ENCODE measurements around the gene GRAMD1A. TPM values are rescaled to one million over a fixed set of nuclear protein-coding genes. Genes with fewer than 3 reads are reported as not detected.

Gene GRAMD1A
- total and polyA plus RNA-seq, 3 experiments from 2014 or later, result 51.4 to 218 (median 205) TPM

DNA sequence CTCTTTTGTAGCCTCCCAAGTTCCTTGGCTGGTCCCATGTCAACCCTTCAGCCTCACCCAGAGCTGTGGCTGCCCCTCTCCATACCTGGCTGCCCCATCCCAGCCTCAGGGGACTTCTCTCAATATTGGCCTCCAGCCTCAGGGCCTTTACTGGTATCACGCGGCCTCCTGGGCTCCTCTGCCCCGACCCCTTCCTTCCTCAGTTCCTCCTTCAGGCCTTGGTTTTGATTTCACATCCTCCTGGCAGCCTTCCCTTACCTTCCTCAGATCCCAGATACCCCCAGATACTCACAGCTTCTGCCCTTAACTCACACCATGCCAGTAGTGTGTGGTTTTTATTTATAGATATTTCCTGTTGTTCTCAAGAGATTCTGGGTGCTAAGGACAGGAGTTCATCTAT, 17.4 kb downstream of the GRAMD1A start:
- no peak for DNase-seq
- Mint-ChIP-seq H3K9me3 (no peaks in the 10 kb centered on the region), H3K4me3 (no peak overlapping the region), H3K4me1 (peaks cover 37 to 61% (median 41%) of the 10 kb centered on the region in 3 donors), H3K27ac (peak overlapping the region in 6 of 8 donors; percentile 47 to 83 (median 68)), H3K36me3 (peaks cover 24 to 77% (median 30%) of the 10 kb centered on the region in 3 donors), H3K27me3 (peaks cover 0 to 1% of the 10 kb centered on the region in 2 donors)
- ChIA-PET POLR2A (interaction anchor here (0.6 kb wide), 1 partner anchor 178 kb away, joined by 3 read pairs; no protein-coding TSS in a partner anchor), CTCF (interaction anchor here (1.5 to 6.6 kb wide), 2 partner anchors 9 to 45 kb away, joined by 4 to 122 read pairs; no protein-coding TSS in a partner anchor)
- no peaks in the 10 kb centered on the region for H3K9me3 ChIP-seq (ENCODE audit: low read length)
- no peaks in the 10 kb centered on the region for H3K27me3 ChIP-seq (ENCODE audit: insufficient read depth, low read length, poor library complexity, severe bottlenecking)
- no peak overlapping the region for H3K27ac ChIP-seq (ENCODE audit: low read depth, low read length)
- peaks cover 66% of the 10 kb centered on the region for H3K36me3 ChIP-seq (ENCODE audit: insufficient read depth, low read length)
- H3K4me1 ChIP-seq (ENCODE audit: insufficient read depth, low read length), result peaks cover 38% of the 10 kb centered on the region
- H3K4me3 ChIP-seq (ENCODE audit: low read length), result no peak overlapping the region

GRCh38 chr19:35018379-35018778, 18.3 kb downstream of the GRAMD1A start:
- Mint-ChIP-seq H3K27ac (peak overlapping the region in 7 of 8 donors; percentile 27 to 93 (median 57)), H3K4me1 (peaks cover 29 to 52% (median 32%) of the 10 kb centered on the region in 3 donors), H3K36me3 (peaks cover 24 to 79% (median 30%) of the 10 kb centered on the region in 3 donors)

DNA sequence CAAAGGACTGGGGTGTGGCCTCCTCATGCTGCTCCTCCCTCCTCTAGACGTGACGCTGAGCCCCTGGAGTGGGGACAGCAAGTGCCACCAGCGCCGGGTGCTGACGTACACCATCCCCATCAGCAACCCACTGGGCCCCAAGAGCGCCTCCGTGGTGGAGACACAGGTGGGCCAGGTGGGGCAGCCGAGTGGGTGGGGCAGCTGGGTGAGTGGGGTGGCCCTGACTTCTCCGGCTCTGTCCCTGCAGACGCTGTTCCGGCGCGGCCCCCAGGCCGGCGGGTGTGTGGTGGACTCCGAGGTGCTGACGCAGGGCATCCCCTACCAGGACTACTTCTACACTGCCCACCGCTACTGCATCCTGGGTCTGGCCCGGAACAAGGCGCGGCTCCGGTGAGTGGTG, 19.0 kb downstream of the GRAMD1A start:
- Mint-ChIP-seq H3K36me3 (peaks cover 24 to 87% (median 30%) of the 10 kb centered on the region in 3 donors), H3K4me3 (no peak overlapping the region), H3K27ac (no peak overlapping the region), H3K27me3 (no peaks in the 10 kb centered on the region), H3K9me3 (no peaks in the 10 kb centered on the region), H3K4me1 (peaks cover 21 to 45% (median 24%) of the 10 kb centered on the region in 3 donors)
- Histone ChIP-seq H3K4me1 (ENCODE audit: insufficient read depth, low read length) (peaks cover 22% of the 10 kb centered on the region), H3K9me3 (ENCODE audit: low read length) (no peaks in the 10 kb centered on the region), H3K27ac (ENCODE audit: low read depth, low read length) (no peak overlapping the region), H3K4me3 (ENCODE audit: low read length) (no peak overlapping the region), H3K27me3 (ENCODE audit: insufficient read depth, low read length, poor library complexity, severe bottlenecking) (no peaks in the 10 kb centered on the region), H3K36me3 (ENCODE audit: insufficient read depth, low read length) (peaks cover 78% of the 10 kb centered on the region)
- POLR2A ChIA-PET, result no interaction called here
- no peak for DNase-seq
- CTCF ChIA-PET, result no interaction called here

More at GRCh38 chr19:35018379-35018778, 18.3 kb downstream of the GRAMD1A start:
- no peak for DNase-seq
- Mint-ChIP-seq H3K9me3 (no peaks in the 10 kb centered on the region), H3K27me3 (no peaks in the 10 kb centered on the region), H3K4me3 (no peak overlapping the region)
- peaks cover 73% of the 10 kb centered on the region for H3K36me3 ChIP-seq (ENCODE audit: insufficient read depth, low read length)
- H3K27me3 ChIP-seq (ENCODE audit: insufficient read depth, low read length, poor library complexity, severe bottlenecking), result no peaks in the 10 kb centered on the region
- POLR2A ChIA-PET, result no interaction called here
- no peaks in the 10 kb centered on the region for H3K9me3 ChIP-seq (ENCODE audit: low read length)
- no peak overlapping the region for H3K4me3 ChIP-seq (ENCODE audit: low read length)
- no peak overlapping the region for H3K27ac ChIP-seq (ENCODE audit: low read depth, low read length)
- CTCF ChIA-PET, result no interaction called here
- H3K4me1 ChIP-seq (ENCODE audit: insufficient read depth, low read length), result peaks cover 29% of the 10 kb centered on the region

DNA sequence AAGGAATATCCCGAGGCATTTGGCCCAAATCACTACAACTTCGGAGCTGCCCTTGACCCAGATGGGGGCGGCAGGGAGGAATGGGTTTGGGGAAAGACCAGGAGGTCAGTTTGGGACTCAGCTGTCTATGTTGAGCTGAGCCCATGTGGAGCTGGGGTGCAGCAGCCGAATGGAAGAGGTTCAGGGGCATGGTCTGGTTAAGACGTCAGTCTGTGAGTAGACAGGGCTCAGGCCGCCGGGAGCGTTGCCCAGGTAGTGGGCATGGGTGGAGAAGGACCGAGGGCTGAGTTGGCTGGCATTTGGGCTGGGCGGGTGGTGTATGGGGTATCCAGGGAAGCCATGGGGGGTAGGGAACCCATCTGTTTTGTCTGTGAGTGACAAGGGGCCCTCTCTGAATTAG, 20.9 kb downstream of the GRAMD1A start:
- peaks cover 5% of the 10 kb centered on the region for H3K4me1 ChIP-seq (ENCODE audit: insufficient read depth, low read length)
- Mint-ChIP-seq H3K4me1 (peaks cover 7 to 26% (median 8%) of the 10 kb centered on the region in 3 donors), H3K9me3 (no peaks in the 10 kb centered on the region), H3K36me3 (peaks cover 22 to 87% (median 22%) of the 10 kb centered on the region in 3 donors), H3K4me3 (peak overlapping the region in 1 of 7 donors; percentile 27), H3K27ac (peak overlapping the region in 5 of 8 donors; percentile 45 to 86 (median 75)), H3K27me3 (no peaks in the 10 kb centered on the region)
- no peak overlapping the region for H3K27ac ChIP-seq (ENCODE audit: low read depth, low read length)
- no peak for DNase-seq
- H3K4me3 ChIP-seq (ENCODE audit: low read length), result no peak overlapping the region
- H3K9me3 ChIP-seq (ENCODE audit: low read length), result no peaks in the 10 kb centered on the region
- no peaks in the 10 kb centered on the region for H3K27me3 ChIP-seq (ENCODE audit: insufficient read depth, low read length, poor library complexity, severe bottlenecking)
- peaks cover 69% of the 10 kb centered on the region for H3K36me3 ChIP-seq (ENCODE audit: insufficient read depth, low read length)
- ChIA-PET CTCF (interaction anchor here (1.2 kb wide), 1 partner anchor 14 kb away, joined by 3 read pairs; no protein-coding TSS in a partner anchor), POLR2A (no interaction called here)

DNA sequence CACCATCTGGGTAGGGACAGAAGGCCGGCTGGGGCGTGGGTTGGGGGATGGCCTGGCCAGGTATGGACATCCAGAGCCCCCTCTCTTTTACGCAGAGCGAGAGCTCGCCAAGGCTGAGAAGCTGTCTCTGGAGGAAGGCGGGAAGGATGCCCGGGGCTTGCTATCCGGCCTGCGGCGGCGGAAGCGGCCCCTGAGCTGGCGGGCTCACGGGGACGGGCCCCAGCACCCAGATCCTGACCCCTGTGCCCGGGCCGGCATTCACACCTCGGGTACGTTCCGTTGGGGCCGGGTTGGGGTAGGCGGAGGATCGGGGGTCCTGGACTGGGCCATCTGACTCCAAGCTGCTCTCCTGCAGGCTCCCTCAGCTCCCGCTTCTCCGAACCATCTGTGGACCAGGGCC, 21.5 kb downstream of the GRAMD1A start:
- ChIA-PET POLR2A (no interaction called here), CTCF (interaction anchor here (1.2 to 1.3 kb wide), 2 partner anchors 13 to 49 kb away, joined by 3 read pairs; no protein-coding TSS in a partner anchor)
- H3K4me3 ChIP-seq (ENCODE audit: low read length), result no peak overlapping the region
- Mint-ChIP-seq H3K27ac (no peak overlapping the region), H3K27me3 (no peaks in the 10 kb centered on the region), H3K36me3 (peaks cover 22 to 89% (median 22%) of the 10 kb centered on the region in 3 donors), H3K4me3 (no peak overlapping the region), H3K9me3 (no peaks in the 10 kb centered on the region), H3K4me1 (peaks cover 5 to 24% (median 8%) of the 10 kb centered on the region in 3 donors)
- no peak for DNase-seq
- H3K27me3 ChIP-seq (ENCODE audit: insufficient read depth, low read length, poor library complexity, severe bottlenecking), result no peaks in the 10 kb centered on the region
- peaks cover 66% of the 10 kb centered on the region for H3K36me3 ChIP-seq (ENCODE audit: insufficient read depth, low read length)
- peaks cover 5% of the 10 kb centered on the region for H3K4me1 ChIP-seq (ENCODE audit: insufficient read depth, low read length)
- H3K9me3 ChIP-seq (ENCODE audit: low read length), result no peaks in the 10 kb centered on the region
- no peak overlapping the region for H3K27ac ChIP-seq (ENCODE audit: low read depth, low read length)

- H3K9me3 ChIP-seq (ENCODE audit: low read length), result no peaks in the 10 kb centered on the region
- no peak overlapping the region for H3K4me3 Mint-ChIP-seq
- peak overlapping the region in 3 of 8 donors; percentile 24 to 89 (median 47) for H3K27ac Mint-ChIP-seq
Measured at GRCh38 chr19:35022460-35022859, 22.3 kb downstream of the GRAMD1A start.

DNA sequence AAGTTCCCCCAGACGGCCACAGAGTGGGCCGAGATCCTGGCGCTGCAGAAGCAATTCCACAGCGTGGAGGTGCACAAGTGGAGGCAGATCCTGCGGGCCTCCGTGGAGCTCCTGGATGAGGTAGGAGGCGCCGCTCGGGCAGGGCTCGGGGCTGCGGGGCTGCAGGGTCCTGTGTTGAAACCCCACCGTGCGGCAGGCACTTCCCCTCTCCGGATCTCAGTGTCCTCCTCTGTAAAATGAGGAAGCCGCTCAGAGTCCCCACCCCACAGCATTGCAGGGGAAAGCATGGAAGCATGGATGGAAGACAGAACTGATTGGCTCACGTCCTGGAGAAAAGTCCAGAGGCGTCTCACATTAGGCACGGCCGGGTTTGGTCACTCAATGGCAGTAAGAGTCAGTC, 23.3 kb downstream of the GRAMD1A start:
- no peak overlapping the region for H3K4me3 Mint-ChIP-seq
- H3K4me3 ChIP-seq (ENCODE audit: low read length), result no peak overlapping the region
- H3K27ac ChIP-seq (ENCODE audit: low read depth, low read length), result no peak overlapping the region
- H3K27me3 Mint-ChIP-seq, result peaks cover 0 to 2% of the 10 kb centered on the region in 2 donors
- no peak for DNase-seq
- H3K27me3 ChIP-seq (ENCODE audit: insufficient read depth, low read length, poor library complexity, severe bottlenecking), result no peaks in the 10 kb centered on the region
- POLR2A ChIA-PET, result no interaction called here
- H3K9me3 Mint-ChIP-seq, result no peaks in the 10 kb centered on the region
- no peaks in the 10 kb centered on the region for H3K4me1 ChIP-seq (ENCODE audit: insufficient read depth, low read length)
- H3K36me3 Mint-ChIP-seq, result peaks cover 12 to 83% (median 15%) of the 10 kb centered on the region in 3 donors
- H3K27ac Mint-ChIP-seq, result peak overlapping the region in 1 of 8 donors; percentile 33
- peaks cover 50% of the 10 kb centered on the region for H3K36me3 ChIP-seq (ENCODE audit: insufficient read depth, low read length)
- peaks cover 4 to 16% (median 5%) of the 10 kb centered on the region in 3 donors for H3K4me1 Mint-ChIP-seq
- no peaks in the 10 kb centered on the region for H3K9me3 ChIP-seq (ENCODE audit: low read length)
- CTCF ChIA-PET, result no interaction called here

More at GRCh38 chr19:35022460-35022859, 22.3 kb downstream of the GRAMD1A start:
- H3K4me1 Mint-ChIP-seq, result peaks cover 3 to 20% (median 6%) of the 10 kb centered on the region in 3 donors
- POLR2A ChIA-PET, result interaction anchor here (0.8 kb wide), 1 partner anchor 12 kb away, joined by 3 read pairs; no protein-coding TSS in a partner anchor
- DNase-seq, result no peak
- no peaks in the 10 kb centered on the region for H3K9me3 Mint-ChIP-seq
- CTCF ChIA-PET, result interaction anchor here (1.3 kb wide), 1 partner anchor 50 kb away, joined by 3 read pairs; no protein-coding TSS in a partner anchor
- H3K4me3 ChIP-seq (ENCODE audit: low read length), result no peak overlapping the region
- H3K27me3 ChIP-seq (ENCODE audit: insufficient read depth, low read length, poor library complexity, severe bottlenecking), result no peaks in the 10 kb centered on the region
- peaks cover 2% of the 10 kb centered on the region for H3K4me1 ChIP-seq (ENCODE audit: insufficient read depth, low read length)
- peaks cover 0 to 2% of the 10 kb centered on the region in 2 donors for H3K27me3 Mint-ChIP-seq
- no peak overlapping the region for H3K27ac ChIP-seq (ENCODE audit: low read depth, low read length)
- peaks cover 58% of the 10 kb centered on the region for H3K36me3 ChIP-seq (ENCODE audit: insufficient read depth, low read length)
- H3K36me3 Mint-ChIP-seq, result peaks cover 19 to 91% (median 19%) of the 10 kb centered on the region in 3 donors

GRCh38 chr19:35024095-35024494, 24.0 kb downstream of the GRAMD1A start:
- POLR2A ChIA-PET, result no interaction called here
- Mint-ChIP-seq H3K4me1 (peaks cover 6 to 14% (median 7%) of the 10 kb centered on the region in 3 donors), H3K4me3 (no peak overlapping the region)

More at GRCh38 chr19:35024095-35024494, 24.0 kb downstream of the GRAMD1A start:
- no peaks in the 10 kb centered on the region for H3K4me1 ChIP-seq (ENCODE audit: insufficient read depth, low read length)
- H3K9me3 ChIP-seq (ENCODE audit: low read length), result no peaks in the 10 kb centered on the region
- Mint-ChIP-seq H3K27ac (peak overlapping the region in 1 of 8 donors; percentile 43), H3K36me3 (peaks cover 10 to 77% (median 13%) of the 10 kb centered on the region in 3 donors), H3K9me3 (no peaks in the 10 kb centered on the region), H3K27me3 (peaks cover 0 to 2% of the 10 kb centered on the region in 2 donors)
- H3K4me3 ChIP-seq (ENCODE audit: low read length), result no peak overlapping the region
- H3K27ac ChIP-seq (ENCODE audit: low read depth, low read length), result no peak overlapping the region
- CTCF ChIA-PET, result no interaction called here
- H3K36me3 ChIP-seq (ENCODE audit: insufficient read depth, low read length), result peaks cover 43% of the 10 kb centered on the region
- H3K27me3 ChIP-seq (ENCODE audit: insufficient read depth, low read length, poor library complexity, severe bottlenecking), result no peaks in the 10 kb centered on the region
- no peak for DNase-seq
